Measurements from ENCODE around the gene SPATA3.

DNA sequence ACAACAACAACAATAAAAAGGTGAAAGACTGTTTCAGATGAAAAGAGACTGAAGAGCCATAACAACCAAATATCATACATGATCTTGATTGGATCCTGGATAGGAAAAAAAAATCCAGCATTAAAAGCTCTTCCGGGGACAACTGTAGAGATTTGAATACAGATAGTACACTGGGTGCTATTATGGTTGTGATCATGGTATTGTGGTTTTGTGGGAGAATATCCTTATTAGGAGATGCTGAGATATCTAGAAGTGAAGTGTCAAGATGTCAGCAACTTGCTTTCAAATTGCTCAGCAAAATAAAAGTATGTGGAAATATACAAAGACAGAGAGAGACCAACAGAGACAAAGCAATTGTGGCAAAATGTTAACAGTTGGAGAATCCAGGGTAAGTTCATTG, 15.5 kb upstream of the SPATA3 start:
- TF ChIP-seq ELF4 (IDR thresholded peaks at IDR 0.05): no peak
- no peak for TF ChIP-seq ARNT (IDR thresholded peaks at IDR 0.05)
- no peak for TF ChIP-seq CTBP1 (IDR thresholded peaks at IDR 0.05; ENCODE audit: borderline replicate concordance)
- no peak for TF ChIP-seq FOXM1 (IDR thresholded peaks at IDR 0.05; ENCODE audit: borderline replicate concordance)
- TF ChIP-seq TARDBP (IDR thresholded peaks at IDR 0.05): no peak

All from HEK293T (cell line).